Fibroblast of mammary gland (primary cell): ENCODE measurements around the gene SPTB.

Experiments
- DNase-seq: peaks from one replicate; pipeline ENCODE4 v3.0.0-alpha.2; 2010; ENCODE audit warnings: low read depth
- H3K4me3 ChIP-seq: 2 replicates; pipeline ENCODE4 v1.5.1; 2011; ENCODE audit warnings: low read depth, mild to moderate bottlenecking, low read length, moderate library complexity; ENCODE audit not compliant: control insufficient read depth
- TF ChIP-seq, protein P1 (sequence below): conservative IDR thresholded peaks from 2 replicates; pipeline ENCODE4 v1.5.1; 2011; ENCODE audit warnings: low read depth, low read length, inconsistent platforms; ENCODE audit not compliant: control insufficient read depth, insufficient read depth

Gene SPTB

DNA sequence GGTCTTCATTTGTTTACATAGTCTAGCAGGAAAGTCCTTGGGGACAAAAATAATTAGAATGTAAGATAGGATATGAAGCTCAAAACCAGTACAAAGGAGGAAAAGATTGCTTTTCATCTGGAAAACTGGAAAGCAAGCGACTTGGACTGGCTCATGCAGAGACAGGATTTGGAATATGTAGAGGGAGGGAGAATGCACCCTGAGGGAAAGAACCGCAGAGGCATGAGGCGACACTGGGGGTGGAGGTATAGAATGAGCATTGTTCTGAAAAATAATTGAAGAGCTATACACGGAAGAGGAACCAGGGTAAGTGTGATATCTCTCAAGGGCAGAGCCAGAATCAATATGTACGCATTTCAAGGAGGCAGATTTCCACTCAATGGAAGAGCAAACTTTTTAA is 90.0 kb downstream of the SPTB start:
- no peak overlapping the region for H3K4me3 ChIP-seq
- TF ChIP-seq, protein P1, sequence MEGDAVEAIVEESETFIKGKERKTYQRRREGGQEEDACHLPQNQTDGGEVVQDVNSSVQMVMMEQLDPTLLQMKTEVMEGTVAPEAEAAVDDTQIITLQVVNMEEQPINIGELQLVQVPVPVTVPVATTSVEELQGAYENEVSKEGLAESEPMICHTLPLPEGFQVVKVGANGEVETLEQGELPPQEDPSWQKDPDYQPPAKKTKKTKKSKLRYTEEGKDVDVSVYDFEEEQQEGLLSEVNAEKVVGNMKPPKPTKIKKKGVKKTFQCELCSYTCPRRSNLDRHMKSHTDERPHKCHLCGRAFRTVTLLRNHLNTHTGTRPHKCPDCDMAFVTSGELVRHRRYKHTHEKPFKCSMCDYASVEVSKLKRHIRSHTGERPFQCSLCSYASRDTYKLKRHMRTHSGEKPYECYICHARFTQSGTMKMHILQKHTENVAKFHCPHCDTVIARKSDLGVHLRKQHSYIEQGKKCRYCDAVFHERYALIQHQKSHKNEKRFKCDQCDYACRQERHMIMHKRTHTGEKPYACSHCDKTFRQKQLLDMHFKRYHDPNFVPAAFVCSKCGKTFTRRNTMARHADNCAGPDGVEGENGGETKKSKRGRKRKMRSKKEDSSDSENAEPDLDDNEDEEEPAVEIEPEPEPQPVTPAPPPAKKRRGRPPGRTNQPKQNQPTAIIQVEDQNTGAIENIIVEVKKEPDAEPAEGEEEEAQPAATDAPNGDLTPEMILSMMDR = no peak
- no peak for DNase-seq

DNA sequence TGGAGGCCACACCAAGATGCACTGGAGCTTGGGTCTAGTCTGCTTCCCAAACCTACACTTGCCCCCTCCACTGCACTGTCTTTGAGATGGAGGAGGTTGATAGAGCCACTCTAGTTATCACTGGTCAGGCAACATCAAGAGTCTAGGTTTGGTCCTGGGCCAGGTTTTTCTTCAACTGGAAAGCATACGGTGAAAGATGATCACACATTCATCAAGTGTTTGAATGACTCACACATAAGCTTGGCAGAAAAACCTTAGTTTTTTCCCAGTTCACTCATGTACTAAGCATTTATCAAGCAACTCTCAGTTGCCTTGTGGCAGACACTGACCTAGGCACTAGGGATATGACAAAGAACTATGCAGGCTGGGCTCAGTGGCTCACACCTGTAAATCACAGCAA is 91.0 kb downstream of the SPTB start:
- DNase-seq = peak; percentile 95
- H3K4me3 ChIP-seq = no peak overlapping the region
- TF ChIP-seq, protein P1 = no peak

DNA sequence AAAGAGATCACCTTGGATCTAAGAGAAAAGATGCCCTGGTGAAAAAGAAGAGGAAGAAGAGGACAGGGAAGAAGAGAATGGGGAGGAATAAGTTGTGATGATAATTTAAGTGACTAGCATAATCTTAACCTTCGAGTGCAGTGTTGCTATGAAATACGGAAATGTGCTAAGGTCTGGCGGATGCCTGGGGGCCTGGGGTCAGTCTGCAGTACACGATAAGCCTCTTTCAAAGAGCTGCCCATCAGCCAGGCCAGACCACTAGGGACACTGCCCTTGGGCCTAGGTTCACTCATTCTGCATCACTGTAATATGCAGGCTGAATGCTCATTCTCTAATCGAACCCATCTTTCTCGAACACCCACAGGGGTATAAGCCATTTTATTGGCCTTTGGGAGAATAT is 92.1 kb downstream of the SPTB start:
- DNase-seq = no peak
- TF ChIP-seq, protein P1 = no peak
- H3K4me3 ChIP-seq = no peak overlapping the region

DNA sequence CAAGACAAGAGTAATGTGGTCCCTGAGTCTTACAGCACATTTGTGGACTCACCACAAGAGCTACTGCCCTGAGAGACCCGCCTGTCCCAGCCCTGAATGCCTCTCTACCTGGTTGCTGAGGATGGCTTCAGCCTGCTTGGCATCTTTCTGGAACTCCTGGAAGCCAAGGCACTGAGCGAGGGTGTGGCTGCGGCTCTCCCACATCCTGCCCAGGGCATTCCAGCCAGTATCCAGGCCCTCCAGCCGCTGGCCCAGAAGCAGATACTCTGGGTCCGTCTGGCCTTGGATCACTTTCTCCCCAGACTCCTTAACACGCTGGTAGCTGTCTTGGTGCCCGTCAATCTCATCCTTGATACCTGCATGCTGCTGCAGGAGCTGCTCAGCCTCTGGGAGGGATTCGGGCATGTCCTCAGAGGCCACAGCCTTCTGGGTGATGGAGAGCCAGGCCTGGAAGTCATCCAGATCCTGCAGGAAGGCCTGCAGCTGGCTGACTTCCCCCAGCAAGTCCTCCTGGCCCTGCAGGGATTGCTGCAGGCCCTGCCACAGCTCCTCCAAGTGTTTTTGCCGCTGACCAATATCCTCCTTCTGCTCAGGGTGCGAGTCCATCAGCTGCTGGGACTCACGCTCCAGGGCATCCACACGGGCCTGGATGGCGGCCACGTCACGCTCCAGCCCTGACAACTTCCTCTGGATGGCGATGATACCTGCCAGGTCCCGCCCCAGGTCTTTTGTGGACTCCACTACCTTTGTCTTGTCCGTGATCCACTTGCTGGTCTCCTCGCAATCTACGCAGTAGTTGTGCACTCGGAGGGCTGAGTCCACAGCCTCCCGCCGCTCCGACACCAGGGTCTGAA is 93.2 kb downstream of the SPTB start:
- TF ChIP-seq, protein P1 = no peak
- no peak overlapping the region for H3K4me3 ChIP-seq
- peak; percentile 30 for DNase-seq

DNA sequence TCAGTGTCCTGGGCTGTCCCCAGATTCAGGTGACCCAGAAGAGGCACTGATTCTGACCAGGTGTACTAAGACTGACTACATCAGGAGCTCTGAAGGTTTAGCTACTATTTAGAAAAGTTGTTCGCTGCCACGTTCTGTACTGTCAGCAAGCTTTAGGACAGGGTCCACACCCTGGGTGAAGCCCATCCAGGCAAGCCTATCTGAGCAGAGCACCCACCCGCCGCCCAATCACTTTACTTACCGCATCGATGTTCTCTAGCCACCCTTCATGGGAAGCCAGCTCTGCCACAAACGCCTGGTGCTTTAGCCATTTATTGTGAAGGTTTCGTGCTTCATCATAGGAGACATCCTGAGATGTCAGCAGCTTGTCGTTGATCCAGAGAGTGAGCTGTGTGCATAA is 95.7 kb downstream of the SPTB start:
- H3K4me3 ChIP-seq = no peak overlapping the region
- TF ChIP-seq, protein P1 = no peak
- no peak for DNase-seq

DNA sequence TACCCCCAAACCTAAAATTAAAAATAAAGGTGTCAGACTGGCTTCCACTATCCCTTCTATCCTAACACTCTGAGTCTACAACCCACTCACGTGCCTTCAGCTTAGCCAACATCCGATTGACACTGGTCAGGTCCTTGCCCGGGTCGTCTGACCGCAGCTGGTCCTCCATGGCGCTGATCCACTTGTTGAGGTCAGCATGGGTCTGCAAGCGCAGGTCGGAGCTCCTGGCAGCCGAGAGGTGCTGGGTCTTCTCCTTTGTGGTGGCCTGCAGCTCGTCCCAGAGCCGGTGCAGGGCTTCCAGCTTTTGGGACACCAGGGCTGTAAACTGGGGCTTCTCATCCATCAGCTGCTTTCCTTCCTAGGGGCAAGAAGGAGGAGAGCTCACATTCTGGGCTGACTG is 97.5 kb downstream of the SPTB start:
- no peak for DNase-seq
- TF ChIP-seq, protein P1 = no peak
- no peak overlapping the region for H3K4me3 ChIP-seq
